CD4-positive, alpha-beta T cell treated with Interleukin-15 for 4 hours (primary cell): Measurements from ENCODE around the gene NACA2.
"Not testable (repeated sequence)": the region's sequence is repeated elsewhere in the genome, so short reads cannot be mapped to it uniquely, and the experiment has no call there.

Experiments
- DNase-seq: peaks from one replicate; pipeline ENCODE4 v3.0.0-alpha.2; 2020; ENCODE audit warnings: low spot score

NACA2 gene

GRCh38 chr17:61575983-61576382, 15.0 kb downstream of the NACA2 start:
- no peak for DNase-seq

- no peak for DNase-seq
These were observed 15.6 kb downstream of the NACA2 start for GRCh38 chr17:61575352-61575975.

GRCh38 chr17:61574542-61575351, 16.3 kb downstream of the NACA2 start:
- no peak for DNase-seq

- DNase-seq: not testable (repeated sequence)
These were observed 18.5 kb downstream of the NACA2 start for GRCh38 chr17:61572547-61572946.

- DNase-seq: no peak
These were observed 19.4 kb downstream of the NACA2 start for GRCh38 chr17:61571624-61572023.

- DNase-seq: no peak
These were observed 20.9 kb downstream of the NACA2 start for GRCh38 chr17:61570118-61570517.

- not testable (repeated sequence) for DNase-seq
These were observed 21.5 kb downstream of the NACA2 start for GRCh38 chr17:61569525-61569924.

GRCh38 chr17:61568219-61569072, 22.6 kb downstream of the NACA2 start:
- no peak for DNase-seq

- no peak for DNase-seq
These were observed 23.8 kb downstream of the NACA2 start for GRCh38 chr17:61567045-61567802.

- DNase-seq: not testable (repeated sequence)
These were observed 24.6 kb downstream of the NACA2 start for GRCh38 chr17:61566448-61566847.

- DNase-seq: not testable (repeated sequence)
These were observed 25.2 kb downstream of the NACA2 start for GRCh38 chr17:61565850-61566249.

GRCh38 chr17:61565213-61565612, 25.8 kb downstream of the NACA2 start:
- DNase-seq: no peak

- DNase-seq: no peak
These were observed 28.7 kb downstream of the NACA2 start for GRCh38 chr17:61562287-61562686.

GRCh38 chr17:61561354-61561753, 29.7 kb downstream of the NACA2 start:
- DNase-seq: no peak

- DNase-seq: no peak
These were observed 30.9 kb downstream of the NACA2 start for GRCh38 chr17:61560071-61560470.

GRCh38 chr17:61556224-61557188, 34.5 kb downstream of the NACA2 start:
- no peak for DNase-seq

- DNase-seq: no peak
These were observed 35.9 kb downstream of the NACA2 start for GRCh38 chr17:61555127-61555566.

GRCh38 chr17:61554209-61554608, 36.8 kb downstream of the NACA2 start:
- no peak for DNase-seq

GRCh38 chr17:61552560-61552959, 38.5 kb downstream of the NACA2 start:
- not testable (repeated sequence) for DNase-seq

- no peak for DNase-seq
These were observed 39.7 kb downstream of the NACA2 start for GRCh38 chr17:61551255-61551742.
